ENCODE results near the gene ATAT1. TPM values are rescaled to one million over a fixed set of nuclear protein-coding genes. Genes with fewer than 3 reads are reported as not detected.

ATAT1 gene
- total RNA-seq, 1 experiment from 2014 or later: 29.4 TPM

Small RNA genes within 50 kb of the gene (microRNA-seq; reads per million reads assigned to microRNA genes)
- 230 reads per million, percentile 61 among the genes with 10 or more reads in this experiment for gene MIR877 (ENCODE audit: borderline number of aligned reads, borderline replicate concordance)

Other genes starting within 250 kb of the ATAT1 start
- 125 and 160 TPM in 2 replicates for gene HLA-E, start 137.4 kb upstream of the ATAT1 start, total RNA-seq (2021)
- gene GNL1, start 70.4 kb upstream of the ATAT1 start, total RNA-seq (2021): 114 and 123 TPM in 2 replicates
- 14.7 and 16.9 TPM in 2 replicates for gene PRR3, start 69.6 kb upstream of the ATAT1 start, total RNA-seq (2021)
- 64.0 and 73.7 TPM in 2 replicates for gene ABCF1, start 55.4 kb upstream of the ATAT1 start, total RNA-seq (2021)
- 47.6 and 69.5 TPM in 2 replicates for gene PPP1R10, start 9.6 kb upstream of the ATAT1 start, total RNA-seq (2021)
- gene MRPS18B, start 9.0 kb upstream of the ATAT1 start, total RNA-seq (2021): 65.2 and 86.8 TPM in 2 replicates
- gene C6orf136, start 20.3 kb downstream of the ATAT1 start, total RNA-seq (2021): 21.2 and 33.3 TPM in 2 replicates
- 42.1 and 43.5 TPM in 2 replicates for gene DHX16, start 46.1 kb downstream of the ATAT1 start, total RNA-seq (2021)
- gene PPP1R18, start 59.8 kb downstream of the ATAT1 start, total RNA-seq (2021): 56.2 and 68.6 TPM in 2 replicates
- 25.8 and 38.3 TPM in 2 replicates for gene NRM, start 64.1 kb downstream of the ATAT1 start, total RNA-seq (2021)
- 72.9 and 81.6 TPM in 2 replicates for gene MDC1, start 90.4 kb downstream of the ATAT1 start, total RNA-seq (2021)
- 697 and 901 TPM in 2 replicates for gene TUBB, start 93.5 kb downstream of the ATAT1 start, total RNA-seq (2021)
- 225 and 234 TPM in 2 replicates for gene FLOT1, start 115.8 kb downstream of the ATAT1 start, total RNA-seq (2021)
- gene IER3, start 117.7 kb downstream of the ATAT1 start, total RNA-seq (2021): 107 and 117 TPM in 2 replicates